Fibroblast of the aortic adventitia (primary cell): ENCODE results near the gene LPA. TPM values are rescaled to one million over a fixed set of nuclear protein-coding genes. Genes with fewer than 3 reads are reported as not detected.
"Not testable (repeated sequence)": the region's sequence is repeated elsewhere in the genome, so short reads cannot be mapped to it uniquely, and the experiment has no call there.

Experiments
- DNase-seq: peaks from one replicate; pipeline ENCODE4 v3.0.0-alpha.2; 2010; ENCODE audit warnings: low read depth
- H3K4me3 ChIP-seq: 2 replicates; pipeline ENCODE4 v1.5.1; 2011; ENCODE audit warnings: low read depth, mild to moderate bottlenecking, control low read depth, low read length, moderate library complexity
- total RNA-seq: library from RNA; depleted of rRNA; stranded (reverse); fragments of >200 nt; gene quantifications from 2 replicates; pipeline ENCODE4 v1.2.3, GENCODE V29; 2012; ENCODE audit warnings: low replicate concordance
- TF ChIP-seq, protein P1 (sequence below): IDR thresholded peaks from 2 replicates; pipeline ENCODE4 v1.5.1; 2011; ENCODE audit warnings: mild to moderate bottlenecking, low read length, control low read depth, inconsistent platforms; ENCODE audit not compliant: insufficient read depth

LPA gene
- total RNA-seq, 1 donor = not detected

DNA sequence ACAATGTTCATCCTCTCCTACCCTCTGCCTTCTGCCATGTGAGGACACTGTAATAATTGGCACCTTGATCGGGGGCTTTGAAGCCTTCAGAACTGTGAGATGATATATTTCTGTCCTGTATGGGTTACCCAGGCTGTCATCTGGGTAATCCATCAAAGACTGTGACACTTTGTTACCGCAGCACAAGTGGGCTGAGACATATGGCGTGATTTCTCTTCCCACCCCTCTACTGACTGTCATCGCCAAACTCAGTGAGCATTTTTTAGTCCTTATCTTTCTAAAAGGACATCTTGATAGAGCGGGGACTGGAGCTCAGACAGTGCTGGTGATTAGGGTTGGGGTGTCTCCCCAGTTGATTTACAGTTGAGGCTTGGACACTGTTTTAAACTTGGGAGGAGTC is 27.5 kb upstream of the LPA start:
- no peak overlapping the region for H3K4me3 ChIP-seq
- TF ChIP-seq, protein P1, sequence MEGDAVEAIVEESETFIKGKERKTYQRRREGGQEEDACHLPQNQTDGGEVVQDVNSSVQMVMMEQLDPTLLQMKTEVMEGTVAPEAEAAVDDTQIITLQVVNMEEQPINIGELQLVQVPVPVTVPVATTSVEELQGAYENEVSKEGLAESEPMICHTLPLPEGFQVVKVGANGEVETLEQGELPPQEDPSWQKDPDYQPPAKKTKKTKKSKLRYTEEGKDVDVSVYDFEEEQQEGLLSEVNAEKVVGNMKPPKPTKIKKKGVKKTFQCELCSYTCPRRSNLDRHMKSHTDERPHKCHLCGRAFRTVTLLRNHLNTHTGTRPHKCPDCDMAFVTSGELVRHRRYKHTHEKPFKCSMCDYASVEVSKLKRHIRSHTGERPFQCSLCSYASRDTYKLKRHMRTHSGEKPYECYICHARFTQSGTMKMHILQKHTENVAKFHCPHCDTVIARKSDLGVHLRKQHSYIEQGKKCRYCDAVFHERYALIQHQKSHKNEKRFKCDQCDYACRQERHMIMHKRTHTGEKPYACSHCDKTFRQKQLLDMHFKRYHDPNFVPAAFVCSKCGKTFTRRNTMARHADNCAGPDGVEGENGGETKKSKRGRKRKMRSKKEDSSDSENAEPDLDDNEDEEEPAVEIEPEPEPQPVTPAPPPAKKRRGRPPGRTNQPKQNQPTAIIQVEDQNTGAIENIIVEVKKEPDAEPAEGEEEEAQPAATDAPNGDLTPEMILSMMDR = no peak
- no peak for DNase-seq

DNA sequence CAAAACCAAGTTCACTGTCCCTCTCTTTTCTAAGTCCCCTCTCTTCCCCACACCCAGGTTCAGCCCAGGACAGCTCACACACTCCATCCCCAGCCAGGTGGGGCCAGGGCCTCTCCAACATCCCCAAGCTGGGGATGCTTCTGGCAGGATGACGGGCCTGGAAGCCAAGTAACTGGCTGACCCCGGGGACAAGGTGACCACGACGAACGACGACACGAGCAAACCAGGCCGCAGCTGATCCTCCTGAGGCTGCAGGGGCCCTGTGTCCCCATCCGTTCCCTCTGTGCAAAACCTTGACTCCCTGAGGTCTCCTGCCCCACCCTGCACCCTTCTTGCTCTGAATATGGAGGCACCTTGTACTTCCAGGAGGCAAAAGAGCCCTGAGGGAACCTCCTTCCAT is 26.4 kb upstream of the LPA start:
- no peak overlapping the region for H3K4me3 ChIP-seq
- TF ChIP-seq, protein P1 = no peak
- no peak for DNase-seq

DNA sequence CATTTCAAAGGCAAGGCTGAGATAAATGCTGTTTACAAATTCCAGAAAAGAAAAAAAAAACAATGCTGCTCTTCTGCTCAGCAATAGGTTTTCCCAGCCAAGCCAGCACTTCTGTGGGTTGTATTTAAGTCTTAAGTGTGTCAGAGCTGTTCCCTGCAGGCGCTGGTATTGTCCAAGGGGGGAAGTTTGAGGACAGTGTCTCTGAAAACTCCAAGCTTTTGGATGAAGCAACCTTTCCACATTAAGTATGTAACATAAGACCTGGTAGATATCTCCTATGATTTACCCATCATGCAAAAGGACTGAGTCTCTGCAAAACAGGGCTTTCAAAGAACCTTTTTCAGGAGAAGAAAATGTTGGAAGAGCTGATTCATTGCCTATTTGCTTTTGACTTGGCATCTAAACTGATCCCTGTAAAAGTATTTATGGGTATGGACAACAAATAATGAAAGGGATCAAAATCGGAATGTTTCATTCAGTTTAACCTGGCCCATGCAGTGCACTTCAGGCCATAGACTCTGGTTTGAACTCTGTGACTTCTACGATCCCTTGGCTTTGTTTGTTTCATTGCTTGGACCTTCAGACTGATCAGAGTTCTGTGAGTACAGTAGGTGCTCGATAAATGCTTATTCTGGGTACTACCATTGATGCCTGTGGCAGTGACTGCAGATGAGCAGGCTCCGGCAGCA is 21.8 kb upstream of the LPA start:
- TF ChIP-seq, protein P1 = no peak
- no peak for DNase-seq
- H3K4me3 ChIP-seq = no peak overlapping the region

DNA sequence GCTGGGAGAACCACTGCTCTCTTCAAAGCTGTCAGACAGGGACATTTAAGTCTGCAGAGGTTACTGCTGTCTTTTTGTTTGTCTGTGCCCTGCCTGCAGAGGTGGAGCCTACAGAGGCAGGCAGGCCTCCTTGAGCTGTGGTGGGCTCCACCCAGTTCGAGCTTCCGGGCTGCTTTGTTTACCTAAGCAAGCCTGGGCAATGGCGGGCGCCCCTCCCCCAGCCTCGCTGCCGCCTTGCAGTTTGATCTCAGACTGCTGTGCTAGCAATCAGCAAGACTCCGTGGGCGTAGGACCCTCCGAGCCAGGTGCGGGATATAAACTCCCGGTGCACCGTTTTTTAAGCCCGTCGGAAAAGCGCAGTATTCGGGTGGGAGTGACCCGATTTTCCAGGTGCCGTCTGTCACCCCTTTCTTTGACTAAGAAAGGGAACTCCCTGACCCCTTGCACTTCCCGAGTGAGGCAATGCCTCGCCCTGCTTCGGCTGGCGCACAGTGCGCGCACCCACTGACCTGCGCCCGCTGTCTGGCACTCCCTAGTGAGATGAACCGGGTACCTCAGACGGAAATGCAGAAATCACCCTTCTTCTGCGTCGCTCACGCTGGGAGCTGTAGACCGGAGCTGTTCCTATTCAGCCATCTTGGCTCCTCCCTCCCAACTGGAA is 21.2 kb upstream of the LPA start:
- not testable (repeated sequence) for DNase-seq, H3K4me3 ChIP-seq

DNA sequence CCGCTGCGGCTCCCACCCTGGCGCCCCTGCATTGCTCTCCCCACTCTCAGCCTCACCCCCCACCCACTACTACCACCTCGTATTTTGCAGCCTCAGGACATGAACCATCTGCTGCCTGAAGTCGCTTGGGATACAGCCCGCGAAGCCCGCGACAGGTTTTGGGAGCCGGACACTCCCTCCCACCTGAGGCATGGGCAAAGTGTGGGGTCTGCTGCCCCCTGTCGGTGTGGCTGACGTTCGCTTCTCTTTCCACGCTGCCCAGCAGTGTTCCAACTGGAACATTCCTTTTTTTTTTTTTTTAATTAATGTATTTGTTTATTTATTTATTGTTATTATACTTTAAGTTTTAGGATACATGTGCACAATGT is 15.3 kb upstream of the LPA start:
- TF ChIP-seq, protein P1 = no peak
- no peak overlapping the region for H3K4me3 ChIP-seq
- DNase-seq = no peak

DNA sequence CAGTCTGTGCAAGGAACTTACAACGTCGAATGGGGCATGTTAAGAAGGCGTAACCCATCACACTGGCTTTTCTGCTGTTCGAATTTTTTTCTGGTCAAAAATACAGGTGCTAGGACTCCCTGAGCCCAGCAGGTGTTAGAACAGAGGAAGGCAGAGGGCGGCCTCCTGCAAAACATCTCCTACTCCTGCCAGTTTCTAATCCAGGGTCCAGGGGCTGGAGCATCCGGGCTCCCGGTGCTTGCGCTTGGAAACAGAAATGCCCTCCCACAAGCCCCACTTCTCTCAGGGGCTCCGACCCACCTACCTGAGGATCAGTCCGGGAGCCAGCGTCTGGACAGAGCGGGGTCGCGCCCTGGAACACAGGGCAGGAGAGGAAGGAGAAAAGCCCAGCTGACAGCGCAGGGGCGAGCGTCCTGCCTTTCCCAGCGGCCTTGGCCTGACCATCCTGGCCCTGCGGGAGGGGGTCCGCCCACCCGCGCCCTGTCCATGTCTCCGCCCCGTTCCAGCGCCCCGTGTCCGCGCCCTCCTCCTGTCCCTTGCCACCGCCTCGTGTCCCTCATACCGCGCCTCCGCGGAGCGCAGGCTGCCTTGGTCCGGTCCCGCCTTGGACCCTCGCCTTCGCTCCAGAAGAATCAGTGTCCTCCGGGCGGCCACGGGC is 14.8 kb upstream of the LPA start:
- TF ChIP-seq, protein P1 = no peak
- DNase-seq = no peak

DNA sequence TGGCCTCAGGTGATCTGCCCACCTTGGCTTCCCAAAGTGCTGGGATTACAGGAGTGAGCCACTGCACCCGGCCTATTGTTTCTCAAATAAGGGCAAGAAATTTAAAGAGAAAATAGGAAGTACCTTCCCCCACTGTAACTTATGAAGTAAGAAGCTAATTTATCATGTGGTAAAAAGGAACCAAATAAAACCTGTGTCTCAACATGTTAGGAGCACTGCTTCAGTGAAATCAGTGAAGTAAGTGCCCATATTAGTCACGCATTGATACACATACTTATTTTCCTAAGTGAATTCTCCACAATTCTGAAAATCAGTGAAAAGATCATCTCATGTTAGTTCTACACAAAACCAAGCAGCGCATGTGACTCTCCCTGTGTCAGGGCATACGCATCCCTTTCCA is 14.2 kb upstream of the LPA start:
- TF ChIP-seq, protein P1 = no peak
- DNase-seq = no peak
- no peak overlapping the region for H3K4me3 ChIP-seq

More for the DNA sequence above, 14.8 kb upstream of the LPA start:
- no peak overlapping the region for H3K4me3 ChIP-seq

DNA sequence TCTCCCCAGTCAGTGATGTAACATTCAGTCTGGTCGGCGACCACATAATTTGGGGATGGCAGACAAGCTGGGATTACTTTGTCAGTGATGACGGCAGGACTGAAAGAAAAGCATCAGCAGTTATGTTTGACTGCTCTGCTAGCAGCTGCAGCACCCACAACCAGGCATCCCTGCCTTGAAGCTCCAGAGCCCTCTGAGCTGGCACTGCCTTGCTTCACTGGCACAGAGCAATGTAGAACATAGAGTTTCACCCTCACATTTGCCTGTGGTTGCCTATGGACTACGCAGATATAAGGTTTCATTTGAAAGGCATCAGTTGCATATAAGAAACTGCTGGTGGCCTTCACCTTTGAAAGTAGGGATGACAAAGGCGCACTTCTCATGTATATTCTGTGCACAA is 12.3 kb upstream of the LPA start:
- H3K4me3 ChIP-seq, DNase-seq: not testable (repeated sequence)
